Neuronal stem cell (in vitro differentiated cells): ENCODE data around the gene PRR29.
A peak's percentile ranks its signal among the peaks of the same experiment; 100 is the strongest.

Experiments
- DNase-seq: peaks from one replicate; pipeline ENCODE4 v3.0.0-alpha.2; 2013; ENCODE audit warnings: low spot score
- H2AFZ ChIP-seq: one replicate; pipeline ENCODE4 v1.6.1; 2013; ENCODE audit warnings: mild to moderate bottlenecking, low read length, inconsistent platforms
- H2AK5ac ChIP-seq: 2 replicates; pipeline ENCODE4 v1.6.1; 2013; ENCODE audit warnings: low read depth, mild to moderate bottlenecking, inconsistent platforms, low read length, moderate library complexity, mixed read lengths
- H2BK120ac ChIP-seq: 2 replicates; pipeline ENCODE4 v1.6.1; 2013; ENCODE audit warnings: low read depth, mild to moderate bottlenecking, inconsistent platforms, low read length, moderate library complexity, mixed read lengths
- H2BK12ac ChIP-seq: one replicate; pipeline ENCODE4 v1.6.1; 2013; ENCODE audit warnings: low read length, inconsistent platforms
- H2BK15ac ChIP-seq: 2 replicates; pipeline ENCODE4 v1.6.1; 2013; ENCODE audit warnings: mild to moderate bottlenecking, low read length, inconsistent platforms, mixed read lengths
- H2BK5ac ChIP-seq: one replicate; pipeline ENCODE4 v1.6.1; 2013; ENCODE audit warnings: inconsistent platforms, mild to moderate bottlenecking, low read length, moderate library complexity
- H3K14ac ChIP-seq: one replicate; pipeline ENCODE4 v1.6.1; 2013; ENCODE audit warnings: low read length, inconsistent platforms
- H3K18ac ChIP-seq: 2 replicates; pipeline ENCODE4 v1.6.1; 2013; ENCODE audit warnings: low read length, inconsistent platforms
- H3K23ac ChIP-seq: 2 replicates; pipeline ENCODE4 v1.6.1; 2013; ENCODE audit warnings: low read depth, mild to moderate bottlenecking, mixed read lengths, low read length, inconsistent platforms; ENCODE audit not compliant: poor library complexity
- H3K27ac ChIP-seq: replicated peaks from 3 replicates; pipeline ENCODE4 v1.5.1; 2013; ENCODE audit warnings: low read length, inconsistent platforms
- H3K27me3 ChIP-seq, 3 experiments: 2 replicates each; pipeline ENCODE4 v1.6.1; 2013; ENCODE audit warnings: low read length in 3 of 3, mild to moderate bottlenecking in 2 of 3, inconsistent platforms in 1 of 3, low read depth in 1 of 3, mixed read lengths in 1 of 3, moderate library complexity in 1 of 3; ENCODE audit not compliant: control insufficient read depth in 3 of 3, insufficient read depth in 3 of 3
- H3K36me3 ChIP-seq, 2 donors: replicated peaks in 1 of 2; 2 replicates each; pipeline ENCODE4 v1.6.1; 2013; ENCODE audit warnings: low read length in 2 of 2; ENCODE audit not compliant: control insufficient read depth in 2 of 2, insufficient read depth in 2 of 2
- H3K4ac ChIP-seq: 2 replicates; pipeline ENCODE4 v1.6.1; 2013; ENCODE audit warnings: inconsistent platforms, mild to moderate bottlenecking, low read length, moderate library complexity
- H3K4me1 ChIP-seq, 2 donors: 1 replicate in 1 of 2; 2 replicates in 1 of 2; pipeline ENCODE4 v1.6.1; 2013; ENCODE audit warnings: low read length in 2 of 2, low read depth in 1 of 2; ENCODE audit not compliant: control insufficient read depth in 2 of 2, insufficient read depth in 1 of 2
- H3K4me2 ChIP-seq: one replicate; pipeline ENCODE4 v1.6.1; 2013; ENCODE audit warnings: mild to moderate bottlenecking, low read length, inconsistent platforms; ENCODE audit not compliant: insufficient read depth, poor library complexity, severe bottlenecking
- H3K4me3 ChIP-seq, 2 donors: 2 replicates each; pipeline ENCODE4 v1.5.1; 2013; ENCODE audit warnings: low read length in 2 of 2, mild to moderate bottlenecking in 2 of 2, inconsistent platforms in 1 of 2, moderate library complexity in 1 of 2
- H3K79me1 ChIP-seq: one replicate; pipeline ENCODE4 v1.6.1; 2013; ENCODE audit warnings: low read depth, mild to moderate bottlenecking, inconsistent platforms, low read length, moderate library complexity
- H3K9ac ChIP-seq: one replicate; pipeline ENCODE4 v1.6.1; 2013; ENCODE audit warnings: mild to moderate bottlenecking, low read depth, low read length, inconsistent platforms; ENCODE audit not compliant: poor library complexity
- H3K9me3 ChIP-seq, 2 donors: replicated peaks in 1 of 2; 2 replicates each; pipeline versions ENCODE3 to v1.6.1; 2013; ENCODE audit warnings: low read length in 2 of 2, mild to moderate bottlenecking in 2 of 2, inconsistent platforms in 1 of 2, low read depth in 1 of 2, mixed read lengths in 1 of 2, moderate library complexity in 1 of 2; ENCODE audit not compliant: control insufficient read depth in 2 of 2, insufficient read depth in 1 of 2
- H4K8ac ChIP-seq: one replicate; pipeline ENCODE4 v1.6.1; 2013; ENCODE audit warnings: low read depth, mild to moderate bottlenecking, inconsistent platforms, low read length, moderate library complexity
- H4K91ac ChIP-seq: one replicate; pipeline ENCODE4 v1.6.1; 2013; ENCODE audit warnings: low read length, low read depth, mild to moderate bottlenecking, inconsistent platforms; ENCODE audit not compliant: poor library complexity
- WGBS, 2 donors: extraction: QIAGEN DNeasy Blood & Tissue Kit; methylation state at CpG; one replicate each; pipeline ENCODE4 v1.1.7; 2013; ENCODE audit warnings: missing lambda C conversion rate in 2 of 2, mixed read lengths in 1 of 2; ENCODE audit not compliant: insufficient read length in 2 of 2, insufficient replicate concordance in 1 of 2; ENCODE audit errors: extremely low coverage in 2 of 2; 5-methylcytosine and 5-hydroxymethylcytosine counted together

The PRR29 gene

GRCh38 chr17:63956296-63956920 is 41.7 kb upstream of the PRR29 start:
- DNase-seq: no peak
- no peak overlapping the region for H3K9ac ChIP-seq
- peaks cover 0 to 18% of the 10 kb centered on the region in 2 donors for H3K4me1 ChIP-seq
- H3K27me3 ChIP-seq: peaks cover 0 to 21% (median 0%) of the 10 kb centered on the region in 3 experiments
- H3K4me3 ChIP-seq: no peak overlapping the region
- no peak overlapping the region for H2BK15ac ChIP-seq
- H2BK120ac ChIP-seq: no peak overlapping the region
- H3K4me2 ChIP-seq: no peak overlapping the region
- no peaks in the 10 kb centered on the region for H3K79me1 ChIP-seq
- H3K9me3 ChIP-seq: no peaks in the 10 kb centered on the region
- H3K14ac ChIP-seq: peak overlapping the region; percentile 27
- H3K23ac ChIP-seq: no peak overlapping the region
- no CpG with 5 or more reads among the region's 5 CpGs for WGBS, 2 donors
- no peak overlapping the region for H4K91ac ChIP-seq
- no peak overlapping the region for H3K27ac ChIP-seq
- no peaks in the 10 kb centered on the region for H3K36me3 ChIP-seq
- H2AK5ac ChIP-seq: no peak overlapping the region
- H3K18ac ChIP-seq: no peak overlapping the region
- H2BK5ac ChIP-seq: no peak overlapping the region
- H3K4ac ChIP-seq: no peak overlapping the region
- no peak overlapping the region for H2AFZ ChIP-seq
- no peak overlapping the region for H2BK12ac ChIP-seq
- H4K8ac ChIP-seq: no peak overlapping the region

GRCh38 chr17:63960006-63960405 is 38.1 kb upstream of the PRR29 start:
- Histone ChIP-seq H2BK15ac (peak overlapping the region; percentile 89), H3K27ac (no peak overlapping the region), H3K14ac (no peak overlapping the region), H3K27me3 (peaks cover 0 to 34% (median 0%) of the 10 kb centered on the region in 3 experiments), H3K79me1 (no peaks in the 10 kb centered on the region), H3K9ac (peak overlapping the region; percentile 74), H3K4ac (peak overlapping the region; percentile 26), H3K4me2 (peak overlapping the region; percentile 23), H4K8ac (peak overlapping the region; percentile 26), H3K18ac (peak overlapping the region; percentile 95), H3K23ac (peak overlapping the region; percentile 77), H3K9me3 (no peaks in the 10 kb centered on the region), H2BK12ac (peak overlapping the region; percentile 93), H2BK5ac (peak overlapping the region; percentile 94), H2AFZ (no peak overlapping the region), H2AK5ac (peak overlapping the region; percentile 71), H3K36me3 (no peaks in the 10 kb centered on the region), H3K4me1 (peaks cover 0 to 25% of the 10 kb centered on the region in 2 donors), H4K91ac (no peak overlapping the region), H2BK120ac (peak overlapping the region; percentile 24), H3K4me3 (no peak overlapping the region)
- WGBS, 2 donors: no CpG with 5 or more reads among the region's 9 CpGs
- DNase-seq: no peak

GRCh38 chr17:63960430-63960829 is 37.7 kb upstream of the PRR29 start:
- Histone ChIP-seq H3K4me2 (peak overlapping the region; percentile 23), H4K8ac (peak overlapping the region; percentile 26), H4K91ac (no peak overlapping the region), H3K79me1 (no peaks in the 10 kb centered on the region), H3K4me1 (peaks cover 0 to 25% of the 10 kb centered on the region in 2 donors), H2BK120ac (peak overlapping the region; percentile 24), H2BK12ac (peak overlapping the region; percentile 93), H2AFZ (no peak overlapping the region), H3K36me3 (no peaks in the 10 kb centered on the region), H3K18ac (peak overlapping the region; percentile 95), H3K9ac (peak overlapping the region; percentile 74), H3K27me3 (peaks cover 0 to 34% (median 0%) of the 10 kb centered on the region in 3 experiments), H3K27ac (no peak overlapping the region), H3K4me3 (no peak overlapping the region), H3K23ac (no peak overlapping the region), H3K14ac (no peak overlapping the region), H2BK15ac (peak overlapping the region; percentile 89), H3K9me3 (no peaks in the 10 kb centered on the region), H2BK5ac (peak overlapping the region; percentile 94), H3K4ac (no peak overlapping the region), H2AK5ac (peak overlapping the region; percentile 71)
- no CpG with 5 or more reads among the region's 7 CpGs for WGBS, 2 donors
- DNase-seq: no peak

- Histone ChIP-seq H3K4me2 (peak overlapping the region; percentile 65), H3K27ac (no peak overlapping the region), H2BK120ac (no peak overlapping the region), H3K27me3 (peaks cover 0 to 33% (median 0%) of the 10 kb centered on the region in 3 experiments), H3K4ac (no peak overlapping the region), H3K36me3 (no peaks in the 10 kb centered on the region), H2AFZ (no peak overlapping the region), H4K8ac (peak overlapping the region; percentile 97), H2BK15ac (peak overlapping the region; percentile 13), H2AK5ac (peak overlapping the region; percentile 8), H3K79me1 (no peaks in the 10 kb centered on the region), H2BK5ac (peak overlapping the region; percentile 84), H4K91ac (no peak overlapping the region), H3K18ac (peak overlapping the region; percentile 86), H2BK12ac (no peak overlapping the region), H3K14ac (no peak overlapping the region), H3K9me3 (no peaks in the 10 kb centered on the region), H3K9ac (no peak overlapping the region), H3K23ac (peak overlapping the region; percentile 50), H3K4me1 (peaks cover 0 to 25% of the 10 kb centered on the region in 2 donors), H3K4me3 (peak overlapping the region in 1 of 2 donors; percentile 63)
- WGBS, 2 donors: no CpG with 5 or more reads among the region's 37 CpGs
- DNase-seq: peak; percentile 97
Measured at GRCh38 chr17:63961355-63962212, 36.6 kb upstream of the PRR29 start.
